Liver (tissue), 9 donors: Measurements from ENCODE around the gene SRRM3. TPM values are rescaled to one million over a fixed set of nuclear protein-coding genes. Genes with fewer than 3 reads are reported as not detected.

Source experiments
- DNase-seq: peaks from one replicate; pipeline ENCODE4 v3.0.0-alpha.2; 2017; ENCODE audit warnings: low spot score
- H3K27ac ChIP-seq, 2 donors: one replicate each; pipeline ENCODE4 v1.7.0; 2013; ENCODE audit warnings: inconsistent platforms in 2 of 2, low read length in 2 of 2, control low read depth in 1 of 2, low read depth in 1 of 2, mild to moderate bottlenecking in 1 of 2
- H3K27me3 ChIP-seq, 4 donors: one replicate each; pipeline versions ENCODE4 v1.6.1 to v1.7.0; 2013; ENCODE audit warnings: low read length in 3 of 4, inconsistent platforms in 1 of 4, mild to moderate bottlenecking in 1 of 4, moderate library complexity in 1 of 4; ENCODE audit not compliant: control insufficient read depth in 4 of 4, insufficient read depth in 4 of 4
- H3K36me3 ChIP-seq, 4 donors: one replicate each; pipeline versions ENCODE4 v1.6.1 to v1.7.0; 2013; ENCODE audit warnings: low read length in 3 of 4, mild to moderate bottlenecking in 3 of 4, low read depth in 1 of 4, moderate library complexity in 1 of 4; ENCODE audit not compliant: control insufficient read depth in 4 of 4, insufficient read depth in 3 of 4
- H3K4me1 ChIP-seq, 4 donors: one replicate each; pipeline versions ENCODE4 v1.6.1 to v1.7.0; 2013; ENCODE audit warnings: low read length in 3 of 4, mild to moderate bottlenecking in 3 of 4, moderate library complexity in 1 of 4; ENCODE audit not compliant: control insufficient read depth in 4 of 4, insufficient read depth in 4 of 4
- H3K4me3 ChIP-seq, 3 donors: one replicate each; pipeline versions ENCODE4 v1.6.1 to v1.7.0; 2013; ENCODE audit warnings: low read length in 3 of 3, control low read depth in 1 of 3, low read depth in 1 of 3, mild to moderate bottlenecking in 1 of 3
- H3K9ac ChIP-seq, 2 donors: one replicate each; pipeline ENCODE4 v1.7.0; 2013; ENCODE audit warnings: low read length in 2 of 2, mild to moderate bottlenecking in 2 of 2, moderate library complexity in 2 of 2, control low read depth in 1 of 2, low read depth in 1 of 2
- H3K9me3 ChIP-seq, 4 donors: one replicate each; pipeline versions ENCODE4 v1.6.1 to v1.7.0; 2013; ENCODE audit warnings: low read length in 3 of 4; ENCODE audit not compliant: control insufficient read depth in 4 of 4
- EGR1 ChIP-seq, 2 donors: IDR thresholded peaks; 2 replicates each; pipeline ENCODE4 v1.6.1; 2016 to 2018; ENCODE audit warnings: antibody characterized with exemption in 2 of 2, low read depth in 2 of 2
- FOXA1 ChIP-seq: IDR thresholded peaks from 2 replicates; pipeline ENCODE4 v1.6.1; 2016; ENCODE audit warnings: antibody characterized with exemption
- FOXA2 ChIP-seq: IDR thresholded peaks from 2 replicates; pipeline ENCODE4 v1.6.1; 2016; ENCODE audit warnings: antibody characterized with exemption
- GABPA ChIP-seq, 2 donors: IDR thresholded peaks in 1 of 2; conservative IDR thresholded peaks in 1 of 2; 2 replicates each; pipeline ENCODE4 v1.6.1; 2016; ENCODE audit warnings: antibody characterized with exemption in 2 of 2, mild to moderate bottlenecking in 1 of 2, moderate library complexity in 1 of 2
- HNF4A ChIP-seq, 2 donors: conservative IDR thresholded peaks; 2 replicates each; pipeline ENCODE4 v1.6.1; 2016; ENCODE audit warnings: antibody characterized with exemption in 2 of 2, mild to moderate bottlenecking in 2 of 2
- HNF4G ChIP-seq: IDR thresholded peaks from 2 replicates; pipeline ENCODE4 v1.6.1; 2016; ENCODE audit warnings: antibody characterized with exemption
- JUND ChIP-seq, 2 donors: IDR thresholded peaks; 2 replicates each; pipeline ENCODE4 v1.6.1; 2016; ENCODE audit warnings: antibody characterized with exemption in 2 of 2
- NR2F2 ChIP-seq: IDR thresholded peaks from 2 replicates; pipeline ENCODE4 v1.6.1; 2016; ENCODE audit warnings: antibody characterized with exemption
- RAD21 ChIP-seq, 2 donors: IDR thresholded peaks; 2 replicates each; pipeline ENCODE4 v1.6.1; 2016; ENCODE audit warnings: antibody characterized with exemption in 2 of 2, mild to moderate bottlenecking in 2 of 2
- RXRA ChIP-seq, 2 donors: IDR thresholded peaks; 2 replicates each; pipeline ENCODE4 v1.6.1; 2017 to 2018; ENCODE audit warnings: antibody characterized with exemption in 2 of 2, mild to moderate bottlenecking in 1 of 2
- SP1 ChIP-seq: IDR thresholded peaks from 2 replicates; pipeline ENCODE4 v1.6.1; 2018; ENCODE audit warnings: antibody characterized with exemption, mild to moderate bottlenecking
- TAF1 ChIP-seq: conservative IDR thresholded peaks from 2 replicates; pipeline ENCODE4 v1.6.1; 2016; ENCODE audit warnings: antibody characterized with exemption, mild to moderate bottlenecking
- YY1 ChIP-seq: IDR thresholded peaks from 2 replicates; pipeline ENCODE4 v1.6.1; 2016; ENCODE audit warnings: antibody characterized with exemption, mild to moderate bottlenecking
- WGBS: extraction: QIAGEN DNeasy Blood & Tissue Kit; methylation state at CpG from one replicate; pipeline ENCODE4 v1.1.7; 2013; 5-methylcytosine and 5-hydroxymethylcytosine counted together
- polyA plus RNA-seq, 2 donors: library from polyadenylated mRNA; stranded (reverse) in 1 of 2; unstranded in 1 of 2; fragments of 200-250 nt in 1 of 2; fragments of >200 nt in 1 of 2; fragmentation: Nextera tagmentation in 1 of 2; extraction: Ambion mirVana in 1 of 2; gene quantifications; one replicate each; pipeline versions ENCODE4 v1.2.1 to v1.2.3, GENCODE V29; 2013 to 2015
- total RNA-seq, 2 donors: library from RNA; depleted of rRNA; stranded (reverse); fragments of >200 nt; gene quantifications; one replicate each; pipeline ENCODE4 v1.2.3, GENCODE V29; 2014
- TF ChIP-seq, protein P1 (sequence below): IDR thresholded peaks from 2 replicates; pipeline ENCODE4 v1.6.1; 2016; ENCODE audit warnings: antibody characterized with exemption
- TF ChIP-seq, protein P2 (sequence below): IDR thresholded peaks from 2 replicates; pipeline ENCODE4 v1.6.1; 2016; ENCODE audit warnings: antibody characterized with exemption, mild to moderate bottlenecking
- TF ChIP-seq, protein P3 (sequence below): IDR thresholded peaks from 2 replicates; pipeline ENCODE4 v1.6.1; 2016; ENCODE audit warnings: antibody characterized with exemption
- TF ChIP-seq, protein P4 (sequence below): fragments of 150-350 bp; IDR thresholded peaks from 2 replicates; pipeline ENCODE4 v1.5.1; 2017; ENCODE audit warnings: improper control_type of control experiment, low read depth, low read length; ENCODE audit not compliant: missing input control
- TF ChIP-seq, protein P5 (sequence below): IDR thresholded peaks from 2 replicates; pipeline ENCODE4 v1.6.1; 2016; ENCODE audit warnings: antibody characterized with exemption
- donor health status: healthy.
- donor health status: healthy.
- donor health status: healthy.
- donor health status: healthy.
- donor health status: healthy.

The SRRM3 gene
- total and polyA plus RNA-seq, 4 donors: 0.08 to 0.16 TPM; not detected in 2

DNA sequence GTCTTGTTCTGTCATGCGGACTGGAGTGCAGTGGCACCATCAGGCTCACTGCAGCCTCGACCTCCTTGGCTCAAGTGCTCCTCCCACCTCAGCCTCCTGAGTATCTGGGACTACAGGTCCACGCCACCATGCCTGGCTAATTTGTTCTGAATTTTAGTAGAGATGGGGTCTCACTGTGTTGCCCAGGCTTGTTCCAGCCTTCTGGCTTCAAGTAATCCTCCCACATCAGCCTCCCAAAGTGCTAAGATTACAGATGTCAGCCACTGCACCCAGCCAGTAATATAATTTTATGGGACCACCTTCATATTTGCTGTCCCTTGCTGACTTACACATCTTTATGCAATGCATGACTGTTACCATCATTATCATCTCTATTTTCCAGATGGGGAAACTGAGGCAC, 99.3 kb downstream of the SRRM3 start:
- H3K27ac ChIP-seq: no peak overlapping the region
- peaks cover 6 to 31% (median 14%) of the 10 kb centered on the region in 4 donors for H3K4me1 ChIP-seq
- no peak for DNase-seq
- no peak overlapping the region for H3K9ac ChIP-seq
- no peaks in the 10 kb centered on the region for H3K9me3 ChIP-seq
- no peak overlapping the region for H3K4me3 ChIP-seq
- WGBS: 95% methylated on average over 3 of the region's 3 CpGs
- TF ChIP-seq GABPA (IDR thresholded peaks at IDR 0.05 in 1 of 2, conservative IDR thresholded peaks at IDR 0.05 in 1 of 2) (no peak), RAD21 (IDR thresholded peaks at IDR 0.05) (no peak), SP1 (no peak), FOXA1 (no peak), EGR1 (IDR thresholded peaks at IDR 0.05; ENCODE audit: low read depth in 2 of 2) (no peak), FOXA2 (no peak), YY1 (no peak)
- no peaks in the 10 kb centered on the region for H3K36me3 ChIP-seq
- H3K27me3 ChIP-seq: no peaks in the 10 kb centered on the region

DNA sequence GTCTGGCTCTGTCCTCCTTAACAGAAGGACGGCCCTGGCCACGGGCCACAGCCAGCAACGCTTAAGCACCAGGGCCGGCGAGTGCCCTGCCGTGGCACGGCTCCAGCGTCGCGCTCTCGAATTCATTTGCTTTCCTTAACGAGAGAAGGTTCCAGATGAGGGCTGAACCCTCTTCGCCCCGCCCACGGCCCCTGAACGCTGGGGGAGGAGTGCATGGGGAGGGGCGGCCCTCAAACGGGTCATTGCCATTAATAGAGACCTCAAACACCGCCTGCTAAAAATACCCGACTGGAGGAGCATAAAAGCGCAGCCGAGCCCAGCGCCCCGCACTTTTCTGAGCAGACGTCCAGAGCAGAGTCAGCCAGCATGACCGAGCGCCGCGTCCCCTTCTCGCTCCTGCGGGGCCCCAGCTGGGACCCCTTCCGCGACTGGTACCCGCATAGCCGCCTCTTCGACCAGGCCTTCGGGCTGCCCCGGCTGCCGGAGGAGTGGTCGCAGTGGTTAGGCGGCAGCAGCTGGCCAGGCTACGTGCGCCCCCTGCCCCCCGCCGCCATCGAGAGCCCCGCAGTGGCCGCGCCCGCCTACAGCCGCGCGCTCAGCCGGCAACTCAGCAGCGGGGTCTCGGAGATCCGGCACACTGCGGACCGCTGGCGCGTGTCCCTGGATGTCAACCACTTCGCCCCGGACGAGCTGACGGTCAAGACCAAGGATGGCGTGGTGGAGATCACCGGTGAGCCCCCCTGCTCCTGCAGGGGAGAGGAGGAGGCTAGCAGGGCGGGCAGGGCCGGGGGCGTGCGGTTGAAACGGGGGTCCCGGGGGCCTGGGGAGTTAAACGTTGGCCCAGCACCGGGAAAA, 100.9 kb downstream of the SRRM3 start, which contains the start of gene HSPB1:
Gene HSPB1, plus strand, starts transcription at position 327 of the 855 bp plus-strand sequence. Its CDS starts 40 bp downstream, at position 367.
- TF ChIP-seq GABPA (IDR thresholded peaks at IDR 0.05 in 1 of 2, conservative IDR thresholded peaks at IDR 0.05 in 1 of 2) (no peak), EGR1 (IDR thresholded peaks at IDR 0.05; ENCODE audit: low read depth in 2 of 2) (peak in 1 of 2 donors; percentile 73), SP1 (peak; percentile 95), HNF4G (peak; percentile 41), FOXA2 (peak; percentile 47), HNF4A (conservative IDR thresholded peaks at IDR 0.05) (peak; percentile 46 to 57), RXRA (IDR thresholded peaks at IDR 0.05) (peak; percentile 85 to 87), TAF1 (peak; percentile 98), YY1 (peak; percentile 94), RAD21 (IDR thresholded peaks at IDR 0.05) (peak; percentile 4 to 45), JUND (IDR thresholded peaks at IDR 0.05) (peak; percentile 10 to 59), FOXA1 (no peak), NR2F2 (peak; percentile 61)
- TF ChIP-seq, protein P1, sequence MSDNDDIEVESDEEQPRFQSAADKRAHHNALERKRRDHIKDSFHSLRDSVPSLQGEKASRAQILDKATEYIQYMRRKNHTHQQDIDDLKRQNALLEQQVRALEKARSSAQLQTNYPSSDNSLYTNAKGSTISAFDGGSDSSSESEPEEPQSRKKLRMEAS: peak; percentile 85
- TF ChIP-seq, protein P2, sequence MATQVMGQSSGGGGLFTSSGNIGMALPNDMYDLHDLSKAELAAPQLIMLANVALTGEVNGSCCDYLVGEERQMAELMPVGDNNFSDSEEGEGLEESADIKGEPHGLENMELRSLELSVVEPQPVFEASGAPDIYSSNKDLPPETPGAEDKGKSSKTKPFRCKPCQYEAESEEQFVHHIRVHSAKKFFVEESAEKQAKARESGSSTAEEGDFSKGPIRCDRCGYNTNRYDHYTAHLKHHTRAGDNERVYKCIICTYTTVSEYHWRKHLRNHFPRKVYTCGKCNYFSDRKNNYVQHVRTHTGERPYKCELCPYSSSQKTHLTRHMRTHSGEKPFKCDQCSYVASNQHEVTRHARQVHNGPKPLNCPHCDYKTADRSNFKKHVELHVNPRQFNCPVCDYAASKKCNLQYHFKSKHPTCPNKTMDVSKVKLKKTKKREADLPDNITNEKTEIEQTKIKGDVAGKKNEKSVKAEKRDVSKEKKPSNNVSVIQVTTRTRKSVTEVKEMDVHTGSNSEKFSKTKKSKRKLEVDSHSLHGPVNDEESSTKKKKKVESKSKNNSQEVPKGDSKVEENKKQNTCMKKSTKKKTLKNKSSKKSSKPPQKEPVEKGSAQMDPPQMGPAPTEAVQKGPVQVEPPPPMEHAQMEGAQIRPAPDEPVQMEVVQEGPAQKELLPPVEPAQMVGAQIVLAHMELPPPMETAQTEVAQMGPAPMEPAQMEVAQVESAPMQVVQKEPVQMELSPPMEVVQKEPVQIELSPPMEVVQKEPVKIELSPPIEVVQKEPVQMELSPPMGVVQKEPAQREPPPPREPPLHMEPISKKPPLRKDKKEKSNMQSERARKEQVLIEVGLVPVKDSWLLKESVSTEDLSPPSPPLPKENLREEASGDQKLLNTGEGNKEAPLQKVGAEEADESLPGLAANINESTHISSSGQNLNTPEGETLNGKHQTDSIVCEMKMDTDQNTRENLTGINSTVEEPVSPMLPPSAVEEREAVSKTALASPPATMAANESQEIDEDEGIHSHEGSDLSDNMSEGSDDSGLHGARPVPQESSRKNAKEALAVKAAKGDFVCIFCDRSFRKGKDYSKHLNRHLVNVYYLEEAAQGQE: peak; percentile 95
- TF ChIP-seq, protein P3, sequence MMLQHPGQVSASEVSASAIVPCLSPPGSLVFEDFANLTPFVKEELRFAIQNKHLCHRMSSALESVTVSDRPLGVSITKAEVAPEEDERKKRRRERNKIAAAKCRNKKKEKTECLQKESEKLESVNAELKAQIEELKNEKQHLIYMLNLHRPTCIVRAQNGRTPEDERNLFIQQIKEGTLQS: peak; percentile 61
- TF ChIP-seq, protein P4, sequence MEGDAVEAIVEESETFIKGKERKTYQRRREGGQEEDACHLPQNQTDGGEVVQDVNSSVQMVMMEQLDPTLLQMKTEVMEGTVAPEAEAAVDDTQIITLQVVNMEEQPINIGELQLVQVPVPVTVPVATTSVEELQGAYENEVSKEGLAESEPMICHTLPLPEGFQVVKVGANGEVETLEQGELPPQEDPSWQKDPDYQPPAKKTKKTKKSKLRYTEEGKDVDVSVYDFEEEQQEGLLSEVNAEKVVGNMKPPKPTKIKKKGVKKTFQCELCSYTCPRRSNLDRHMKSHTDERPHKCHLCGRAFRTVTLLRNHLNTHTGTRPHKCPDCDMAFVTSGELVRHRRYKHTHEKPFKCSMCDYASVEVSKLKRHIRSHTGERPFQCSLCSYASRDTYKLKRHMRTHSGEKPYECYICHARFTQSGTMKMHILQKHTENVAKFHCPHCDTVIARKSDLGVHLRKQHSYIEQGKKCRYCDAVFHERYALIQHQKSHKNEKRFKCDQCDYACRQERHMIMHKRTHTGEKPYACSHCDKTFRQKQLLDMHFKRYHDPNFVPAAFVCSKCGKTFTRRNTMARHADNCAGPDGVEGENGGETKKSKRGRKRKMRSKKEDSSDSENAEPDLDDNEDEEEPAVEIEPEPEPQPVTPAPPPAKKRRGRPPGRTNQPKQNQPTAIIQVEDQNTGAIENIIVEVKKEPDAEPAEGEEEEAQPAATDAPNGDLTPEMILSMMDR: peak; percentile 9
- TF ChIP-seq, protein P5, sequence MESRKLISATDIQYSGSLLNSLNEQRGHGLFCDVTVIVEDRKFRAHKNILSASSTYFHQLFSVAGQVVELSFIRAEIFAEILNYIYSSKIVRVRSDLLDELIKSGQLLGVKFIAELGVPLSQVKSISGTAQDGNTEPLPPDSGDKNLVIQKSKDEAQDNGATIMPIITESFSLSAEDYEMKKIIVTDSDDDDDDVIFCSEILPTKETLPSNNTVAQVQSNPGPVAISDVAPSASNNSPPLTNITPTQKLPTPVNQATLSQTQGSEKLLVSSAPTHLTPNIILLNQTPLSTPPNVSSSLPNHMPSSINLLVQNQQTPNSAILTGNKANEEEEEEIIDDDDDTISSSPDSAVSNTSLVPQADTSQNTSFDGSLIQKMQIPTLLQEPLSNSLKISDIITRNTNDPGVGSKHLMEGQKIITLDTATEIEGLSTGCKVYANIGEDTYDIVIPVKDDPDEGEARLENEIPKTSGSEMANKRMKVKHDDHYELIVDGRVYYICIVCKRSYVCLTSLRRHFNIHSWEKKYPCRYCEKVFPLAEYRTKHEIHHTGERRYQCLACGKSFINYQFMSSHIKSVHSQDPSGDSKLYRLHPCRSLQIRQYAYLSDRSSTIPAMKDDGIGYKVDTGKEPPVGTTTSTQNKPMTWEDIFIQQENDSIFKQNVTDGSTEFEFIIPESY: peak; percentile 55
- DNase-seq: peak; percentile 84
- no peaks in the 10 kb centered on the region for H3K27me3 ChIP-seq
- H3K9ac ChIP-seq: peak within 1 kb of the TSS; percentile 84 to 86
- no peaks in the 10 kb centered on the region for H3K9me3 ChIP-seq
- H3K4me3 ChIP-seq: peak within 1 kb of the TSS; percentile 73 to 82 (median 73)
- peaks cover 12 to 42% (median 24%) of the 10 kb centered on the region in 4 donors for H3K4me1 ChIP-seq
- no peaks in the 10 kb centered on the region for H3K36me3 ChIP-seq
- under 1% methylated on average over 75 of the region's 75 CpGs for WGBS
- H3K27ac ChIP-seq: peak within 1 kb of the TSS; percentile 100
